NB4 (cell line): ENCODE measurements around the gene GPC5.

Experiments used
- CTCF ChIP-seq: IDR thresholded peaks from one replicate; pipeline ENCODE4 v1.5.1; 2012; ENCODE audit warnings: low read depth, low read length
- MAX ChIP-seq: IDR thresholded peaks from 2 replicates; pipeline ENCODE4 v1.6.1; 2011; ENCODE audit warnings: low read depth, low read length
- MYC ChIP-seq: IDR thresholded peaks from 2 replicates; pipeline ENCODE4 v1.6.1; 2011; ENCODE audit warnings: low read depth, low read length
- POLR2A ChIP-seq: IDR thresholded peaks from 2 replicates; pipeline ENCODE4 v1.6.1; 2011; ENCODE audit warnings: mild to moderate bottlenecking; ENCODE audit not compliant: insufficient read length; ENCODE audit errors: extremely low read depth

DNA sequence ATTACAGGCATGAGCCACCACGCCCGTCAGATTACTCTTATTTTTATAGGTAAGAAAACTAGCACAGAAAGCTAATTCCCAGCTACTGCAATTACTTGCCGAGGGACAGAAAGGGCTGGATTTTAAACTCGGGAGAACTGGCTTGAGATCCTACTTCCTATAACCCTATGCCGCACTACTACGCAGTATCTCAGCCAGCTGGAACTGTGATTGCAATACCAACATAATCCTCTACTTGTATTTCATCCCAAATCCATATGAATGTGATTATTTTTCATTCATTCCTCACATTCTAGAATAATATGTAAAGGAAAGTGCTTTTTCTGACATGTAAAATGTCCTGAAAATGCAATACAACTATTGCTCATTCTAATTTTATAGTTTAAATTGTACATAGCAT is 1054.4 kb downstream of the GPC5 start:
- no peak for TF ChIP-seq MAX
- no peak for TF ChIP-seq CTCF
- no peak for TF ChIP-seq POLR2A
- no peak for TF ChIP-seq MYC
